Fibroblast of lung (primary cell): ENCODE measurements around the gene UTF1.

Experiments
- EZH2 ChIP-seq: IDR thresholded peaks from 2 replicates; pipeline ENCODE4 v1.5.1; 2012; ENCODE audit warnings: low read length, control low read depth, mild to moderate bottlenecking; ENCODE audit errors: missing control alignments
- TF ChIP-seq, protein P1 (sequence below), 2 donors: IDR thresholded peaks in 1 of 2; conservative IDR thresholded peaks in 1 of 2; 1 replicate in 1 of 2; 2 replicates in 1 of 2; pipeline ENCODE4 v1.5.1; 2011 to 2012; ENCODE audit warnings: low read length in 2 of 2, control low read depth in 1 of 2, inconsistent platforms in 1 of 2, low read depth in 1 of 2, mild to moderate bottlenecking in 1 of 2

DNA sequence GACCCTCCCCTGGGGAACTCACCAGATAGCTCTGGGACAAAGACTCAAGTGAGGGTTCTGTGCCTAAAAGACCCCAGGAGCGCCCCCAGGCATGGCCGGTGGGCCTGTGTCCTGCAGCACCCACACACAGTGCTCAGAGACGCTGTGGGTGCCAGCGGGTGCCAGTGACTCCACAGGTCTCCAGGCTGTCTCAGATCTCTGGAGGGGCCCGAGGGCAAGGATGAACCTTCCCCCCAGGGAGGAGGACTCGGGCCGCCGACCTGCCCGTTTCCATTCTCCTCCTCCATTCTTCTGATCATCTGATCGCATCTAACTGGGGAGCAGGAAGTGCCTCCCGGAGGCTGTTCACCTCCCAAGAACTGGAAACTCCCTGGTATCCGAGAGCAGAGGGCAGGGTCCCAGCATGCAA is 45.7 kb downstream of the UTF1 start:
- TF ChIP-seq, protein P1, sequence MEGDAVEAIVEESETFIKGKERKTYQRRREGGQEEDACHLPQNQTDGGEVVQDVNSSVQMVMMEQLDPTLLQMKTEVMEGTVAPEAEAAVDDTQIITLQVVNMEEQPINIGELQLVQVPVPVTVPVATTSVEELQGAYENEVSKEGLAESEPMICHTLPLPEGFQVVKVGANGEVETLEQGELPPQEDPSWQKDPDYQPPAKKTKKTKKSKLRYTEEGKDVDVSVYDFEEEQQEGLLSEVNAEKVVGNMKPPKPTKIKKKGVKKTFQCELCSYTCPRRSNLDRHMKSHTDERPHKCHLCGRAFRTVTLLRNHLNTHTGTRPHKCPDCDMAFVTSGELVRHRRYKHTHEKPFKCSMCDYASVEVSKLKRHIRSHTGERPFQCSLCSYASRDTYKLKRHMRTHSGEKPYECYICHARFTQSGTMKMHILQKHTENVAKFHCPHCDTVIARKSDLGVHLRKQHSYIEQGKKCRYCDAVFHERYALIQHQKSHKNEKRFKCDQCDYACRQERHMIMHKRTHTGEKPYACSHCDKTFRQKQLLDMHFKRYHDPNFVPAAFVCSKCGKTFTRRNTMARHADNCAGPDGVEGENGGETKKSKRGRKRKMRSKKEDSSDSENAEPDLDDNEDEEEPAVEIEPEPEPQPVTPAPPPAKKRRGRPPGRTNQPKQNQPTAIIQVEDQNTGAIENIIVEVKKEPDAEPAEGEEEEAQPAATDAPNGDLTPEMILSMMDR (conservative IDR thresholded peaks at IDR 0.05 in 1 of 2, IDR thresholded peaks at IDR 0.05 in 1 of 2; ENCODE audit: low read depth in 1 of 2, low read length in 2 of 2) = no peak
- peak; percentile 13 for TF ChIP-seq EZH2
